Inflammatory macrophage treated with lipopolysaccharide for 1 hour (primary cell): ENCODE data around the gene CLCN2.

Source experiments
- DNase-seq, 2 donors: peaks; one replicate each; pipeline ENCODE4 v3.0.0-alpha.2; 2020 to 2022

Gene CLCN2

GRCh38 chr3:184380627-184381260 is 19.3 kb upstream of the CLCN2 start:
- DNase-seq, result no peak

DNA sequence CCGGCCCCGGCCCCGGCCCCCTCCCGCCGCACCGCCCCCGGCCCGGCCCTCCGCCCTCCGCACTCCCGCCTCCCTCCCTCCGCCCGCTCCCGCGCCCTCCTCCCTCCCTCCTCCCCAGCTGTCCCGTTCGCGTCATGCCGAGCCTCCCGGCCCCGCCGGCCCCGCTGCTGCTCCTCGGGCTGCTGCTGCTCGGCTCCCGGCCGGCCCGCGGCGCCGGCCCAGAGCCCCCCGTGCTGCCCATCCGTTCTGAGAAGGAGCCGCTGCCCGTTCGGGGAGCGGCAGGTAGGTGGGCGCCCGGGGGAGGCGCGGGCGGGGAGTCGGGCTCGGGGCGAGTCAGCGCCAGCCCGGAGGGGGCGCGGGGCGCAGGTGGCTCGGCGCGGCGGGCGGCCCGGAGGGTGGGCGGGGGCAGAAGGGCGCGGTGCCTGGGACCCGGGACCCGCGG is 18.8 kb upstream of the CLCN2 start:
- DNase-seq, result peak in 1 of 2 donors; percentile 19

DNA sequence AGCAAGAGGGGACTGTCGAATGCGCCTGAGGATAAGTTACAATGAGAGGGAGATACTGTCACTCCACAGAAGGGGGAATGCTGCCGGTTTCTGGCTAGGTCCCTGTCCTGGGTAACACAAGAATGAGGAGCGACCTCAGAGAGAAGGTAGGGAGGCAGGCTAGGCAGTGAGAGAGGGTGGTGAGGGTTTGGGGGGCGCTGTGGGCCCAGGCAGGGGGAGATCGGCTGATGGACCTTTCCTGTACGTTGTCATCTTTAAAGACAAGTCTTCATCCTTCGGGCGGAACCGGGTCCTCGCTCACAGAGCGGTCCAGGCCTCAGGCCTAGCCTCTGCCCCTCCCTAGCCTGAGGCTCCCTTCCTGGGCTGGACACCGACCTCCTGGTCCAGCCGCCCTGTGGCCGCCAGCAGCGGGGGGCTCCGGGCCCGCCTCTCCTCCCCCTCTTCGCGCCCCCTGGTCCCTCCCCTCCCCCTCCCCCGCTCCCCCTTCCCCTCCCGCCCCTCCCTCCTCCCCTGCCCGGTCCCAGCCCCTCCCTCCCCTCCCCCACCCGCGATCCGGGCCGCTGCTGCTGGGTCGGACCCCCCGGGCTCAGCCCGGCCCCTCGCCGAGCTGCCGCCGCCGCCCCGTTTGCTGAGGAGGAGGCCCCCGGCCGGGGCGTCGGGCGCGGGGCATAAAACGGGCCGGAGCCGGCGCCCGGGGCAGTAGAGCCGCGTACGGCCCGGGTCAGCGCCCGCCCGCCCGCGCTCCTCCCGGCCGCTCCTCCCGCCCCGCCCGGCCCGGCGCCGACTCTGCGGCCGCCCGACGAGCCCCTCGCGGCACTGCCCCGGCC is 18.2 kb upstream of the CLCN2 start, which contains the start of gene CHRD:
TSS of gene CHRD (plus strand) at position 697 of the 827 bp plus-strand sequence. CDS start 265 bp downstream, outside the sequence.
- DNase-seq, result no peak

GRCh38 chr3:184378651-184379357 is 17.4 kb upstream of the CLCN2 start:
- no peak for DNase-seq

GRCh38 chr3:184377882-184378445 is 16.6 kb upstream of the CLCN2 start, which contains the start of gene THPO:
Gene THPO (minus strand): TSS chr3:184378207. CDS start chr3:184376259, 1,948 bp downstream.
- no peak for DNase-seq

DNA sequence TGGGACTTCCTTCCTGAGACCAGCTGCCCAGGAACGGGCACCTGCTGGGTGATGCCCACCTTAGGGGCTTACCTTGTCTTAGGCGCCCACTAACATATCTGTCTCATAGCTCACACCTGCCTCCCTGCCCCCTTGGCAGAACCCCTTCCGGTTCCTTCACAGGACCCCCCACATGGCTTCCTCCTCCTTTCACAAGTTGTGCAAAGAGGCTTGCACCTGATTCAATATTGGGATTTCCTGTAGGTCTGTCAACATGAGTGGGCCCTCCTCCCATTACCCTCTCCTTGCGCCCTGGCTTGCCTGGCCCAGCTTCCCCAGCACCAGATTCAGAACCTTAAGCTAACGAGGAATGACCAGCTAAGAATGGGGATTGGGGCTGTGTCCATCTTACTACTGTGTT is 16.0 kb upstream of the CLCN2 start:
- no peak for DNase-seq

DNA sequence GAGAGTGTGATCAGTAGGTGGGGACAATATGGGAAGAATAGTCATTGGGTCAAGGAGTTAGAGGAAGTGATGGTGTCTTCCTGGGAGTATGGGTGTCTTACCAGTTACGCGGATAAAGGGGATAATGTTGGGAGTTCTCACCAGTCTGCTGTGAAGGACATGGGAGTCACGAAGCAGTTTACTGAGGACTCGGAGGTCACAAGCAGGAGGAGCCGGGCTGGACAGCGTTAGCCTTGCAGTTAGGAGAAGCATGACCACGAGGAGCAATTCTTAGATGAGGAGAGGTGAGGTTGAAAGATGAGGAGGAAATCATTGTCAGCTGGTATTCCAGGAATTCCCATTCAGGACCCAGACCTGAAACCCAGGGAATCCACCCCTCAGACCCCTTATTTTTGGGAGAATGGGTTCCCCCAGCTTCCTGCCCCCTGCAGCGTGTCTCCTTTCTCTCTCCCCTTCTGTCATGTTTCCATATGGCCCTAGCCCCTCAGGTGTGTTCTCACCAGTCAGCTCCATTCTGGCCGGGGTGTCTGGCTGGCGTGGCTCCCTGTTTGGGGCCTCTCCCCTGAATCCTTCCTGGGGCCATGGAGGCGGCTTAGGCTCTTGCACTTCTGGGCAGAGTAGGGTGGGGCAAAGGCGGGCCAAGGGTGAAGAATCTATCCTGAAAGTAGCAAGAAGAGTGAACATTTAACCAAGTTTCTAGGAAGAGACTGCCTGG is 14.5 kb upstream of the CLCN2 start:
- DNase-seq, result no peak

- DNase-seq, result no peak
Measured at GRCh38 chr3:184373422-184373821, 12.0 kb upstream of the CLCN2 start.

GRCh38 chr3:184372911-184373310 is 11.5 kb upstream of the CLCN2 start:
- DNase-seq, result no peak

- DNase-seq, result no peak
Measured at GRCh38 chr3:184372296-184372821, 11.0 kb upstream of the CLCN2 start.

GRCh38 chr3:184371570-184372018 is 10.2 kb upstream of the CLCN2 start:
- DNase-seq, result peak; percentile 71 to 79

GRCh38 chr3:184368586-184369183 is 7.3 kb upstream of the CLCN2 start:
- DNase-seq, result no peak

GRCh38 chr3:184368116-184368515 is 6.7 kb upstream of the CLCN2 start:
- no peak for DNase-seq

DNA sequence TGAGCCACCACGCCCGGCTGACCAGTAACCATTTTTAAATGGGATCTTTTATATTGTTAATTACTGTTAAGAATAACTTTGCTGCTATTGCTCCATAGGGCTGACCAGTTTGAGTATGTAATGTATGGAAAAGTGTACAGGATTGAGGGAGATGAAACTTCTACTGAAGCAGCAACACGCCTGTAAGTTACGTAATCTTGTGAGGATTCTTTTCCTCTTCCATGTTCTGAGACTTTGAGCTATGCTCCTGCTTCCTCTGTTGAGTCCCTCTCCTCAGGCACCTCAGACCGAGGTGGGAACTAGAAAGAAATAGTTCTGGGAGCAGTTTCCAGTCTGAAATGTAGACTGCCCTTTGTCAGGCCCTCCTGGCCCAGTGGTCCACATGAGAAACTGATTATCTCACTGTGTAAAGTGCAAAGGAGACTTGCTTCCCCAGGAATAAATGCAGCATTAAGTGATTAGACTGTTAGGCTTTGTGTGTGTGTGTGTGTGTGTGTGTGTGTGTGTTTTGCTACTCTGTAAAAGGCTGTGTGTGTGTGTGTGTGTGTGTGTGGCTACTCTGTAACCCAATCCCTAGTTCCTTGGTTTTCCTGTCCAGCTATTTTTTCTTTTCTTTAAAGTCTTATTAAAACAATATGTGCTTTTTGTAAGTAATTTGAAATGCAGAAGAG is 5.3 kb upstream of the CLCN2 start:
- no peak for DNase-seq

DNA sequence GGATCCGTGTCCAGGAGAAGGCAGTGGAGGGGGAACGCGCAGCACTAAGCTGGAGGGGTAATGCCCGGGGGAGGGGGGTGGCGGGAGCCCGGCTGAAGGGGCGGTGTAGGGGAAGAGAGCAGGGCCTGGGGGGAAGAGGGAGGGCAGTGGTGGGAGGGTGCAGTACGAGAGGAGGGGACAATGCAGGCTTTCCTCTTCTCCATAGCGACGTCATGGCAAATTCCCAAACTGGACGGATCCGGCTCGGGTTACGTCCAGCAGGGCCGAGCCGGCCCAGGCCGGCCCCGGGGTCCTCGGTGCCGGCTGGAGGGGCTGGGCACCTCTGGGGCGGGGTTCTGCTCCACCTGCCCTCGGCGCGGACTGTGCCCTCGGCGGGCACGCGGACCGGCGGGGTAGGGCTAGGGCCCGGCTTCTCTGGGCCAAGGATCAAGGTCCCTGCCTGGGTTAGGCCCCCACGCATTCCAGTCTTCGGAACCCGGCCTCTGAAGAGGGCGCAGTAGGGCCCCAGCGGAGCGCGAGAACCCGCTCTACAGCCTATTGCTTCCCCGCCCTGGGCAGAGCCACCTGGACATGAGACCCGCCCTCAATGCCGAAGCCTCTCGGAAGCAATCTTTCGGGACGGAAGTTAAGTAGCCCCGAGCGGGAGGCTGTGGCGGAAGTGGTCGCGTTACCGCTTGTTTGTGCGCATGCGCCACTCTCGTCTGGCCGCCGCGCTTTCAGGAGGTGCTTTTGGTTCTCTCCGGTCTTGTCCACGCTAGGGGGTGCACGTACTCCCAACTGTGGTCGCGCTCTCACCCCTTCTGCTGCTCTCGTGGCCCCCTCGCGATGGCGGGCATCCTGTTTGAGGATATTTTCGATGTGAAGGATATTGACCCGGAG is 1.5 kb upstream of the CLCN2 start:
- DNase-seq, result peak; percentile 92 to 95

DNA sequence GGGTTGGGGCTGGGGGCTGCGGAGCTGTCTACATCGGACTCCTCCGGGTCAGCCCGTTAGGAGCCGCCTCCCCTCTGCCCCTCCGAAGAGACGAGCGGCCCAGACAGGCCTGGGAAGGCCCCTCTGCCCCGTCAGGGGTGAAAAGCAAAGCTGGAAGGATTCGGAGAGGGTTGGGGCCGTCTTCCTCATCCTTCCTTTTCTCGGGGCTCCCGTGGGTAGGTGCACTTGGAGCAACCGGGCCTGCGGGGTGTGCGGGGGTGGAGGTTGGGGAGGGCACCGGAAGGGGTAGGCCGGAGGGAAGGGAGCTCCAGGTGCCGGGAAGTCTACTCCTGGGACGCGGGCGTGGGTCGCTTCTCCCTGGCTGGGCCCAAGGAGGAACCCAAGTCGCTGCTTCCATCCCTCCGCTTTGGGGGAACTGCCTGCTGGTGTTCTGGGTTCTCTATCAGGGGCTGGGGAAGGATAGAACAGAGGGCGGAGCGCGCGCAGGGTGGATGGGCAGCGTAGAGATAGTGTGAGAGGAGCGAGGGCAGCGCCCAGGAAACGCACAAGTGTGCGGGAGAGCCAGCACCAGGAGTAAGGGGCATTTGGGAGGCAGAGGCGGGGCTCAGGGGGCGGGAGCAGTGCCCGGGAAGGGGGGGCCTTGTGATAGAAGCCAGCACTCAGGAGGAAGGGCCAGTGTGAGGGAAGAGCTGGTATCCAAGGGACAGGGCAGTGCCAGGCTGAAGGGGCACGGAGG is 695 bp upstream of the CLCN2 start:
- peak; percentile 20 to 25 for DNase-seq

DNA sequence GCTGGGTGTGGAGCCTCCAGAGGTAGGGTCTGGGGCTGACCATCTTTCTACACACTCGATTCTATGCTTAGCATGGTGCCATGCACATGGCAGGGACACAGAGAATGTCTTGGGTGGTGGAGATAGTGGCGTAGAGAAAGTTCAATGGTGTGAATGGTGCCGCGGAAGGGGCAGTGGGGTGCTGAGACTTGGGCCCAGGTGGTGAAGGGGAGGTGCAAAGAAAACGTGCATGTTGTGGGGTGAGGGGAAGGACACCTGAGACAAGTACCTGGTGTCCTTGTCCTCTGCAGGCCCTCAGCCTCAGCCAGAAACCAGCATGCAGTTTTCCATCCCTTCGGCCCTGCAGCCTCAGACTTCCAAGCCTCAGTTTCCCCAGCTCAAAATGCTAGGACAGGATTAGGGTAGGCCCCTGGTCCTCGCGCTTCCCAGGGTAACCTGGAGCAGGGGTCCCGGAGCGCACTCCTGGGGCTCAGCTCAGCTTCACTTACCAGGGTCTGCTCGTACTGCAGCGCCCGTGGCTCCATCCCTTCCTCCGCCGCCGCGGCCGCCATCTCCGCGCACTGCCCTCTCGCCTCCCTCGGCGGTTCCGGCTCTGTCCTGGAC is 375 bp downstream of the CLCN2 start:
- no peak for DNase-seq

GRCh38 chr3:184360070-184360928 is 1.1 kb downstream of the CLCN2 start:
- no peak for DNase-seq
